HCEC 1CT (cell line): Measurements from ENCODE around the gene PBX3.

ENCODE experiments used
- DNase-seq: peaks from one replicate; pipeline ENCODE4 v3.0.0-alpha.2; 2017

PBX3 gene

DNA sequence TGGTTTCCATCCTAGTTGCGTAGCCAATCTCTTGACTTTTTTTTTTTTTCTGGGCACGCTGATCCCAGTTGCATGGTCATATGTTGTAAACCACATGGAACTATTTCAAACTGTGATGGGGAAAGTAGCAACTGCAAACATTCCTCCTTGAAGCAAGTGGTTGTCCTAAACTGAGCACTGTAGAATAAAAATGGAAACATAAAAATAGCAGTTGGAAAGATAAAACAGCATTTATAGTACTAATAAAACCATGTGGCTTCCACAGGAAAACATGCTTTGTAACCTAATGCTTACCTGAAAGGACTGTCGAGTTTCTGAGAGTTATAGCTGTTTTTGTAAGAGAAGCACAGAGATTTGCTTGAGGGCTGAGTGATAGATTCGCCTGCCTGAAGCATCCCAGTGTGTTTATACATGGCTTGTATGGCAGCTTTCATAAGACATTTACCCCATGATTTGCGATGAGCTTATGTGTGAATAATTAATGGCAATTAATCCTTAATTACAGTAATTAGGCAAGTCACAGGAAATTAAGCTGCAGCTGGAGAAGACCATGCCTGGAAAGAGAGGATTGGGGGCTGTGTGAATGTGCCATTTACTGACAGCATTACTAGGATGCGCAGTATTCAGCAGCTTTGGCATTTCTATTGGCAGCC, 136.5 kb downstream of the PBX3 start:
- DNase-seq: no peak

- no peak for DNase-seq
Observed at GRCh38 chr9:125884218-125884595, 137.0 kb downstream of the PBX3 start.

DNA sequence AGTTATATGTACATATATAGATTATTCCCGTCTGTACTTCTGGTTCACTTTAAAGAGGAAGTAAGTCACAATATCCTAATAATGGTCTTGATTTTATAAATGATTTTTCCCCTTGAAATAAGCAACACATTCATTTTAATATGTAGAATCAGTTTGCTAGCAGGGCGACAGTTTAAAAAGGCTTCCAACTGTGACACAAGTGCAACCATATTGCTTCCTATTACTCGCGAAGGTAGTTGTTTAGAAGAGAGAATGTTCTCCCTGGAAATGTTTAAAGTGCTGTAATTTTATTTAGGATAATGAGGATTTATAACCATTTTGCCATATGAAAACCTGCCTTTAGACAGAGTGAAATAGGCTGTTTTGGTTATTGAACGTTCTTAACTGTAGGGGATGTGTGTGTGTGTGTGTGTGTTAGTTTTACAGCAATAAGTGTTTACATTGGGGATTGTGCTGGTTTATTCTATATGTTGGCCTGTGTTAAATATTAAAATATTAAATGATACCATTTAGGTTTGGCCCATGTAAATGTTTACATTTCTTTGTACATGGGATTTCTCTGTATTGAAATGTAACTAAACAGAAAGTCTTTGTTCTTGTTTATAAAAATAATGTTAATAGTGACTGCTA, 138.3 kb downstream of the PBX3 start:
- no peak for DNase-seq

GRCh38 chr9:125886365-125886764, 139.2 kb downstream of the PBX3 start:
- no peak for DNase-seq

DNA sequence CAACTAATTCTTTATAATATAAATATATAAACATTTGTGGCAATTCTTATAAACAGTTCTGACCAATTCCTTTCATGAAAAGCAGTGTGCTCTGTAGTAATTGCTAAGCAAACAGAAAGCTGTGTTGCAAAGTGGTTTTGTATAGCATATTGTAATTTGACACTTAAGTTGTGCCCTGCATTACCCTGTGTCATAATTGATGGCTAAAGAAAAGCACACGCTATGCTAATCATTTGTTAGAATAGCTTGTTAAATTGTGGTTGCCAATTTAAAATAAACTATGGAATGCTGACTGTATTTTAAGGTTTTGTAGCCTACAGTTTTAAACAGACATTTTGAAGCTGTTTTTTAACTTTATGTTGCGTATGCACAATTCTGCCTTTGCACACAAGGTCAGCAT, 140.0 kb downstream of the PBX3 start:
- DNase-seq: peak; percentile 58

DNA sequence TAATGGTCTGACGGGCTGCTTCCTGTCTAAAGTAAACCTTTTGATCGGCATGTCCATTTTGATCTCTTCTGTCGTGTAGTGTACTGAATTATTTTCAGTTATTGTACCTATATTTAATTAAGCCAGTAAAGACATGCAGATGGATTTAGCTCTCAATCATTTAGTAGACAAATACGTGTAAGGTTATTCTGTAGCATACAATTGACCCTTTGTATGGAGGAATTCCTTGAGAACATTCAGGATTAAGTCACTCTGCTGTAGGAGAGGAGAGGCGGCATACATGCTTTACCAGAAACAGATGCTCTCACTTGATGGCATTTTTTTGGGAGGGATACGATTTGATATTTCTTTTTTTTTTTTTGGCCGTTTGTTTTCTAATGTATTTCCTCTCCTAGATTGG, 141.0 kb downstream of the PBX3 start:
- peak; percentile 37 for DNase-seq

DNA sequence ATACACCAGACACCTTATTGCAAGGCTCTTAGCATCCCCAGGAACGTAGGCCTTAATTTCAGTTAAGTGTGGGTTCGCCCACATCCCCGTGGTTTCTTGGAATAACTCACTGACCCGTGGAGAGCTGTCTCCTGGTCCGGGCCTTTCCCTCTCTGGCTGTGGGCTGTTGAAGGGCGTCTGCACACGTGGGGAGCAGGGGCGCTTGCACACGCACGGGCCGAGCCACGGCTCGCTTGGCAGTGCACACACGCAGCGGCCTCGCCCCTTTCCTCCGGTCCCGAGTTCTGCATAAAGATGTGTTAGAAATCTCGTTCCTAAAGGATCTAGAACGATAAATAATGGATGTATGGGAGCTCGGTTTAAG, 141.9 kb downstream of the PBX3 start:
- no peak for DNase-seq

- DNase-seq: peak; percentile 51
Observed at GRCh38 chr9:125889476-125890419, 142.6 kb downstream of the PBX3 start.

- DNase-seq: no peak
Observed at GRCh38 chr9:125890826-125891225, 143.7 kb downstream of the PBX3 start.

- no peak for DNase-seq
Observed at GRCh38 chr9:125893277-125893676, 146.1 kb downstream of the PBX3 start.

DNA sequence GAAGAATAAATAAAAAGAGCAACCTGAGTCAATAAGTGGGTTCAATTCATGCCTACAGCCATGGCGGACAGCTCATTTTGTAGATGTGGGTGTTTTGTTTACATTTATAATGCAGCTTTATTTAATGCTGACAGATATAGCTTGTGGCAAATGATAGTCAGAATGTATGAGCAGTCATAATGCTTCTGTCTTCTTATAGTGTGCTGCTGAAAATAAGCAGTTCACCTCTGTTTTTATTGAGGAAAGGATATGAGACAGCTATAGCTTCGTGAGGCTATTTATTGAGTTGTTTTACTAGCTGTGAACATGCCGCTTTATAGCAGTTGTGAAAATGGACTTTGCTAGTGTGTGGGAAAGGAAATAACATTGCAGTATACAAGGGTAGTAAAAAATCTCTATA, 147.4 kb downstream of the PBX3 start:
- DNase-seq: no peak

DNA sequence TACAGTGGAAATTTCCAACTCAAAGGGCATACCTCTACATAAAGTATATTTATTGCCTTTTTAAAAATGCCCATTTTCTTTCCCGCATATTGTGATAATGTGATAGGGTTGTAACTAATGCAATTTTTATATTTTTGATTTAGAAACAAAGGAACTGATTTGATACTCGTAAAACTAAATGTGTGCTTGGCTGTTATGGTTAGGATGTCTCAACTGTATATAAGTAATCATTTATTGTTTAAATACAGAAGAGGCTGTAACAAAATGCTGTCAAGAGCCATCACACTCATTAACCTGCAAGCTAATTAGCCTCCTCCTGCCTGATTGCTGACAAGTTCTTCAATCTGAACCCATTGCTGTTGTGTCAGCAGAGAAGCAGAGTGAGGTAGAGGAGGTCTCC, 149.2 kb downstream of the PBX3 start:
- no peak for DNase-seq

- no peak for DNase-seq
Observed at GRCh38 chr9:125896964-125897363, 149.8 kb downstream of the PBX3 start.

- no peak for DNase-seq
Observed at GRCh38 chr9:125897481-125897880, 150.3 kb downstream of the PBX3 start.

DNA sequence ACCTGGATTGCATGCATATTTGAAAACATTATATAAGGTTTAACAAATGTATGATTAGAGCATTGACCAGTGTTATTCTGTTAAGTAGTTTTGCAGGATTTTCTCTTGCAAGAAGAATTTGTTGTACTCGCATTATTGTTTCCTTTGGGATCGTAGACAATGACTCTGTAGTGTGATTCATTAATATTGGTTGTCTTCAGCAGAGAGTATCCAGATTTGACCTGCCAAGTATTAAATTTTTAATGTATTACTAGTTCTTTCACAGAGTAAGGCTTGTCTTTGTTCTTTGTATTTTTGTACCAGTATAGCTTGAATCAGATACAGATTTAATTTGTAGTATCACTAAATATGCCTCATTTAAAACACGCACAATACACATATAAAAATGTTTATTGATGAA, 155.0 kb downstream of the PBX3 start:
- no peak for DNase-seq

- no peak for DNase-seq
Observed at GRCh38 chr9:125902831-125903512, 155.8 kb downstream of the PBX3 start.

- no peak for DNase-seq
Observed at GRCh38 chr9:125904155-125904851, 157.1 kb downstream of the PBX3 start.

DNA sequence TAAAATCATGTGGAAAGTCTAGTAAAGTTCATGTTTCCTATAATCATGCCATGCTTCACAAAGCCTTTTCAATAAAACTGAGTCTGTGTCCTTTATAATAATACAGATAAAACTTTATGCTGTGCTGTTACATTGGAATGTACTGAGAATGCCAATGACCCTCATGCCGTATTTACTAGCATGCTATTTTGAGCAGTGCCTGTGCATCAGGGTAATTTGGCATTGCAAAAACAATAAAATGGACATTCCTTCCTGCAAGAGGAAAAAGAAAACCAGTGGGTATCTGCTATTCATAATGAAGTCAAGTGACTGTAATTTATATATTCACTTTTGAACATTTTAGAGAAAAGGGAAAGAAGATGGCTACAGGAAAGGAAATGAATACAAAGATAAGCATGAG, 159.0 kb downstream of the PBX3 start:
- peak; percentile 57 for DNase-seq

- no peak for DNase-seq
Observed at GRCh38 chr9:125906893-125907292, 159.7 kb downstream of the PBX3 start.

DNA sequence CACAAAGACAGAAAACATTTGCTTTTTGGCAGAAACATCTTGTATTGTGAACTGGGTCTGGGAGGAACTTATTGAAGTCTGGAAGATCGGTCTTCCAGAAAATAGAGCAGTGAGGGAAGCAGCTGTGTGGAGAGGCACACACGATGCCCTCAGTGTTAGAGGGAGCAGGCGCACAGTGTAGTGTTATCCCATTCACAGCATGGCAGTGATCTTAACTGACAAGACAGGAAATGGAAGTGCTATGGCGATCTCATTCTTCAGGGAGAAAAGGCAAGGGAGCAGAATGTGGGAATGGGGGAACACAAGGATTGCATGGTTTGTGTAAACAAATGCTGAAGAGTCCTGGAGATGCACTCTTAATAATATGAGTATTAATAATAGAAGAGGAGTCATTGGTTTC, 161.0 kb downstream of the PBX3 start:
- DNase-seq: no peak

- no peak for DNase-seq
Observed at GRCh38 chr9:125908966-125909365, 161.8 kb downstream of the PBX3 start.

DNA sequence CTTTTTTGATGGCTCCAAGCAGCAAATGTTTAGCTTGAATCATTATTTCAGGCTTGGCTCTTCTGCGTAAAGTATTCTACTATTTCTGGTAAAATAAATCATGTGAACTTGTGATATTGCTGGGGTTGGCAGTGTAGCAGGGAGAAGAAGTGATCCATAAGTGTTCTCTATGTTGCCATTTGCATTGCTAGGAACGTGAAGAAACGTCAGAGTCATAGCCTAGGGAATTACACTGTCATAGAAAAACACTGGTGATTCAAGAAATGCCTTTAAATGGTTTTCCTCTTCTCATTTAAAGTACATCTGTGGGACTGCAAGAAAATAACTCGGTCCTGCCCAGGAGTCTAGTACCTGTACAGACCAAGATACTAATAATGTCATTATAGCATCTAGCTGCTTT, 162.3 kb downstream of the PBX3 start:
- DNase-seq: no peak

- no peak for DNase-seq
Observed at GRCh38 chr9:125910286-125910685, 163.1 kb downstream of the PBX3 start.
